Ovary (tissue), 9 donors: ENCODE results near the gene CABCOCO1. TPM values are rescaled to one million over a fixed set of nuclear protein-coding genes. Genes with fewer than 3 reads are reported as not detected.

Source experiments
- DNase-seq, 5 donors: peaks; one replicate each; pipeline ENCODE4 v3.0.0-alpha.2; 2019 to 2020
- H3K27ac ChIP-seq, 2 donors: fragments of 200-600 bp; one replicate each; pipeline versions ENCODE4 v1.5.1 to v1.8.0; 2019 to 2022
- H3K27me3 ChIP-seq: fragments of 200-600 bp; one replicate; pipeline ENCODE4 v1.8.0; 2022
- H3K36me3 ChIP-seq: fragments of 200-600 bp; sonication (generic); one replicate; pipeline ENCODE4 v1.5.1; 2019
- H3K4me1 ChIP-seq: one replicate; pipeline ENCODE4 v1.8.1; 2013; ENCODE audit warnings: mild to moderate bottlenecking, moderate library complexity; ENCODE audit not compliant: insufficient read depth
- H3K4me3 ChIP-seq: fragments of 200-600 bp; sonication (generic); one replicate; pipeline ENCODE4 v1.5.1; 2017
- H3K9me3 ChIP-seq, 2 donors: fragments of 200-600 bp in 1 of 2; sonication (generic) in 1 of 2; one replicate each; pipeline versions ENCODE4 v1.5.1 to v1.8.1; 2013 to 2019; ENCODE audit warnings: mild to moderate bottlenecking in 1 of 2, moderate library complexity in 1 of 2
- EP300 ChIP-seq: sonication (generic); formaldehyde crosslinking; IDR thresholded peaks from one replicate; pipeline ENCODE4 v1.6.1; 2017; ENCODE audit warnings: antibody characterized with exemption
- POLR2A ChIP-seq: fragments of 450-650 bp; IDR thresholded peaks from one replicate; pipeline ENCODE4 v1.6.1; 2017; ENCODE audit warnings: antibody characterized with exemption, mild to moderate bottlenecking, moderate library complexity
- WGBS, 3 donors: extraction: QIAGEN DNeasy Blood & Tissue Kit in 1 of 3; methylation state at CpG; one replicate each; pipeline versions ENCODE4 v1.1.5 to v1.1.7; 2013 to 2017; 5-methylcytosine and 5-hydroxymethylcytosine counted together
- intact Hi-C, 4 donors: fragments of 100-400 bp; cut with DNase I; formaldehyde crosslinking; loops; one replicate each; pipeline versions ENCODE4 v1.11.0 to v1.15.1; 2022 to 2023
- polyA plus RNA-seq, 2 donors: library from polyadenylated mRNA; stranded (reverse); fragments of 200-250 nt in 1 of 2; fragments of 350-450 nt in 1 of 2; fragmentation: Illumina TruSeq in 1 of 2; extraction: RNeasy Lipid Tissue Mini Kit (QIAGEN cat#74804) in 1 of 2; gene quantifications; one replicate each; pipeline ENCODE4 v1.2.3, GENCODE V29; 2013 to 2014
- total RNA-seq, 7 donors: library from RNA; depleted of rRNA in 2 of 7; stranded (reverse); fragments of >200 nt in 2 of 7; fragmentation: NEBNext Ultra II Directional in 3 of 7; extraction: Animal tissue kit (Norgen Biotek cat#: 25700) in 3 of 7; gene quantifications; one replicate each; pipeline versions ENCODE4 v1.1.0 to v1.2.4, GENCODE V29; 2016 to 2023
- TF ChIP-seq, protein P1 (sequence below), 3 donors: fragments of 450-650 bp in 2 of 3; fragments of 200-600 bp in 1 of 3; IDR thresholded peaks; one replicate each; pipeline versions ENCODE4 v1.5.1 to v1.8.0; 2016 to 2022; ENCODE audit warnings: antibody characterized with exemption in 3 of 3, mild to moderate bottlenecking in 1 of 3
- donor health status: DM: no; HTN: no; CAD: no; lungs with moderate emphysema.
- donor health status: DM: no; HTN: no; CAD: no.
- donor health status: Bipolar disorder and iron deficiency.
- donor health status: DM: yes; HTN: yes; CAD: no.
- donor health status: DM: no; HTN: no; CAD: no.
- donor health status: DM: yes; HTN: yes; CAD: no.

Gene CABCOCO1
- total and polyA plus RNA-seq, 9 donors, result 0.15 to 10.1 (median 0.55) TPM

- Histone ChIP-seq H3K4me1 (no peaks in the 10 kb centered on the region), H3K9me3 (no peaks in the 10 kb centered on the region), H3K4me3 (no peak overlapping the region), H3K27ac (no peak overlapping the region), H3K36me3 (no peaks in the 10 kb centered on the region), H3K27me3 (no peaks in the 10 kb centered on the region)
- no peak for DNase-seq
- WGBS, 3 donors, result 15 to 29% (median 18%) methylated on average over 1 of the region's 1 CpG
- intact Hi-C loops, result no loop called here
- no peak for TF ChIP-seq POLR2A
Measured at GRCh38 chr10:61634746-61635145, 28.0 kb upstream of the CABCOCO1 start.

- TF ChIP-seq POLR2A (no peak), EP300 (no peak)
- TF ChIP-seq, protein P1, sequence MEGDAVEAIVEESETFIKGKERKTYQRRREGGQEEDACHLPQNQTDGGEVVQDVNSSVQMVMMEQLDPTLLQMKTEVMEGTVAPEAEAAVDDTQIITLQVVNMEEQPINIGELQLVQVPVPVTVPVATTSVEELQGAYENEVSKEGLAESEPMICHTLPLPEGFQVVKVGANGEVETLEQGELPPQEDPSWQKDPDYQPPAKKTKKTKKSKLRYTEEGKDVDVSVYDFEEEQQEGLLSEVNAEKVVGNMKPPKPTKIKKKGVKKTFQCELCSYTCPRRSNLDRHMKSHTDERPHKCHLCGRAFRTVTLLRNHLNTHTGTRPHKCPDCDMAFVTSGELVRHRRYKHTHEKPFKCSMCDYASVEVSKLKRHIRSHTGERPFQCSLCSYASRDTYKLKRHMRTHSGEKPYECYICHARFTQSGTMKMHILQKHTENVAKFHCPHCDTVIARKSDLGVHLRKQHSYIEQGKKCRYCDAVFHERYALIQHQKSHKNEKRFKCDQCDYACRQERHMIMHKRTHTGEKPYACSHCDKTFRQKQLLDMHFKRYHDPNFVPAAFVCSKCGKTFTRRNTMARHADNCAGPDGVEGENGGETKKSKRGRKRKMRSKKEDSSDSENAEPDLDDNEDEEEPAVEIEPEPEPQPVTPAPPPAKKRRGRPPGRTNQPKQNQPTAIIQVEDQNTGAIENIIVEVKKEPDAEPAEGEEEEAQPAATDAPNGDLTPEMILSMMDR (IDR thresholded peaks at IDR 0.05), result no peak
- no peaks in the 10 kb centered on the region for H3K4me1 ChIP-seq
- no peaks in the 10 kb centered on the region for H3K27me3 ChIP-seq
- no peaks in the 10 kb centered on the region for H3K9me3 ChIP-seq
- no peak overlapping the region for H3K4me3 ChIP-seq
- 8 to 32% (median 13%) methylated on average over 2 of the region's 2 CpGs for WGBS, 3 donors
- H3K27ac ChIP-seq, result no peak overlapping the region
- H3K36me3 ChIP-seq, result no peaks in the 10 kb centered on the region
- no peak for DNase-seq
- intact Hi-C loops, result no loop called here
Measured at GRCh38 chr10:61635471-61635870, 27.3 kb upstream of the CABCOCO1 start.

DNA sequence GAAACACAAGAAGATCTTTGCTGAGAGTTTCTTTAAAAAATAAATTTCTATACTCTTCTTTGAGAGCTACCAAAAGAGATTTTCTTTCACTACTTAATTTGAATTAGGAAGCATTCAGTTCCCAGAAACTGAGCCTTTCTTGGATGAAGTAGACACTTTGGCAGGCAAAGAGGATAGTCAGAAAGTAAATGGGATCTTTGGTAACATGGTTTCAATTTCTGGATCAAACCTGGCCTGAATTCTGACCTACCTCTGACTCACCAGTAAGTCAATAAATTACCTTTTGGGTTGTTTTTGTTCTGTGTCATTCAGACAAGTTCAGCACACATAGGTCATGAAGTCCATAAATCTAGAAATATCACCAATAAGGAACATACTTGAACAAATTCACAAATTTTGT, 26.8 kb upstream of the CABCOCO1 start:
- no peak for DNase-seq
- no peaks in the 10 kb centered on the region for H3K36me3 ChIP-seq
- TF ChIP-seq EP300 (no peak), POLR2A (no peak)
- TF ChIP-seq, protein P1 (IDR thresholded peaks at IDR 0.05), result no peak
- intact Hi-C loops, result no loop called here
- no peak overlapping the region for H3K27ac ChIP-seq
- no peaks in the 10 kb centered on the region for H3K9me3 ChIP-seq
- H3K4me3 ChIP-seq, result no peak overlapping the region
- H3K4me1 ChIP-seq, result no peaks in the 10 kb centered on the region
- no peaks in the 10 kb centered on the region for H3K27me3 ChIP-seq

DNA sequence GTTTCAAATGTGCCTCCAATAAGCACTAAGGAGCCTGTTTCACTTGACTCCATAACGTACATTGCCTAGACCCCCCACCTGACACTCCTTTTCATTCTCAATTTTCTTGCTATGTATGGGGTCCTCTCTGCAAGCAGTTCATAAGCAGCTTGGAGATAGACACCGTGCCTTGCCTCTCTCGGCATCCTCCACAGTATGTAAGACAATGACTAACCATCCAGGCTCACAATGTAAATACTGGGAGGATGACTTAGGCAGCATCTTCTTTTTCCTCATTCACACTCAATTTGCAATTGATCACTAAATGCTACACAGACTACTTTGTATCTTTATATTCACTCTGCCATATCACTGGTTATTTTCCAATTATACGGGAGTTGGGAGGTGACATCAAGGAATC, 22.8 kb upstream of the CABCOCO1 start:
- TF ChIP-seq POLR2A (no peak), EP300 (no peak)
- TF ChIP-seq, protein P1 (IDR thresholded peaks at IDR 0.05), result no peak
- Histone ChIP-seq H3K27me3 (no peaks in the 10 kb centered on the region), H3K27ac (no peak overlapping the region), H3K4me3 (no peak overlapping the region), H3K36me3 (no peaks in the 10 kb centered on the region), H3K9me3 (no peaks in the 10 kb centered on the region), H3K4me1 (no peaks in the 10 kb centered on the region)
- DNase-seq, result no peak
- 95 to 97% (median 96%) methylated on average over 4 of the region's 4 CpGs for WGBS, 3 donors
- intact Hi-C loops, result no loop called here

GRCh38 chr10:61640856-61641255, 21.9 kb upstream of the CABCOCO1 start:
- Histone ChIP-seq H3K4me1 (no peaks in the 10 kb centered on the region), H3K27me3 (no peaks in the 10 kb centered on the region), H3K27ac (no peak overlapping the region), H3K36me3 (no peaks in the 10 kb centered on the region), H3K9me3 (no peaks in the 10 kb centered on the region), H3K4me3 (no peak overlapping the region)
- TF ChIP-seq, protein P1 (IDR thresholded peaks at IDR 0.05), result no peak
- no peak for TF ChIP-seq EP300
- TF ChIP-seq POLR2A, result no peak
- no peak for DNase-seq
- intact Hi-C loops, result no loop called here
- 89 to 96% (median 96%) methylated on average over 3 of the region's 3 CpGs for WGBS, 3 donors
